MCF 10A (cell line): ENCODE results near the gene HMGN2. TPM values are rescaled to one million over a fixed set of nuclear protein-coding genes. Genes with fewer than 3 reads are reported as not detected.

Experiments
- BruUV-seq: library from RNA; stranded (reverse); fragments of 400-500 nt; replicated peaks from 2 replicates; lab custom pipeline; 2021; lab: Mats Ljungman, UMichigan
- CTCF ChIA-PET: fragments of 300-600 bp; sonication (Branson Sonifier 250); formaldehyde crosslinking; extraction: SDS; loops from one replicate; lab custom pipeline; 2021; ENCODE audit warnings: antibody characterized with exemption, inconsistent platforms; lab: Yijun Ruan, JAX
- POLR2A ChIA-PET: fragments of 300-600, 350-650 bp; sonication (Branson Sonifier 250); formaldehyde crosslinking; extraction: SDS; loops from one replicate; lab custom pipeline; 2020; ENCODE audit warnings: antibody characterized with exemption, inconsistent platforms; lab: Yijun Ruan, JAX
- DNase-seq: peaks from one replicate; pipeline ENCODE4 v3.0.0-alpha.2; 2018; ENCODE audit not compliant: unreplicated experiment
- H3K27ac Mint-ChIP-seq: one replicate; pipeline ENCODE4 v1.8.0; 2022; ENCODE audit warnings: mild to moderate bottlenecking, low read depth, mixed read lengths; ENCODE audit not compliant: unreplicated experiment
- H3K27me3 Mint-ChIP-seq: one replicate; pipeline ENCODE4 v1.8.0; 2022; ENCODE audit warnings: mixed read lengths; ENCODE audit not compliant: insufficient read depth, unreplicated experiment
- H3K36me3 Mint-ChIP-seq: one replicate; pipeline ENCODE4 v1.8.0; 2022; ENCODE audit warnings: mild to moderate bottlenecking, moderate library complexity, mixed read lengths; ENCODE audit not compliant: insufficient read depth, unreplicated experiment
- H3K4me1 Mint-ChIP-seq: one replicate; pipeline ENCODE4 v1.8.0; 2022; ENCODE audit warnings: mixed read lengths; ENCODE audit not compliant: insufficient read depth, unreplicated experiment
- H3K4me3 Mint-ChIP-seq: one replicate; pipeline ENCODE4 v1.8.0; 2022; ENCODE audit warnings: mild to moderate bottlenecking, moderate library complexity, mixed read lengths; ENCODE audit not compliant: unreplicated experiment
- H3K9me3 Mint-ChIP-seq: one replicate; pipeline ENCODE4 v1.8.0; 2022; ENCODE audit warnings: mixed read lengths; ENCODE audit not compliant: unreplicated experiment
- CTCF ChIP-seq: fragments of 200-600 bp; IDR thresholded peaks from one replicate; pipeline ENCODE4 v1.8.0; 2022; ENCODE audit warnings: antibody characterized with exemption, mild to moderate bottlenecking; ENCODE audit not compliant: unreplicated experiment
- intact Hi-C: fragments of 100-400 bp; cut with micrococcal nuclease; formaldehyde crosslinking; loops from 2 replicates; pipeline ENCODE4 v1.14.1; 2022
- total RNA-seq: library from RNA; stranded (reverse); gene quantifications from 2 replicates; pipeline ENCODE4 v1.2.3, GENCODE V29; 2022

HMGN2 gene
- total RNA-seq, 1 experiment from 2014 or later = 364 TPM

- Mint-ChIP-seq H3K4me3 (no peak overlapping the region), H3K4me1 (peaks cover 8% of the 10 kb centered on the region), H3K27ac (no peak overlapping the region), H3K27me3 (no peaks in the 10 kb centered on the region), H3K36me3 (no peaks in the 10 kb centered on the region), H3K9me3 (no peaks in the 10 kb centered on the region)
- ChIA-PET CTCF (interaction anchor here (0.6 to 1.1 kb wide), 4 partner anchors 9 to 20 kb away, joined by 3 read pairs; no protein-coding TSS in a partner anchor), POLR2A (interaction anchor here (1.4 to 2.4 kb wide), 3 partner anchors 10 to 17 kb away, joined by 4 to 10 read pairs (median 8); no protein-coding TSS in a partner anchor)
- DNase-seq = no peak
- intact Hi-C loops = no loop called here
- BruUV-seq = no TSS peak
- no peak for TF ChIP-seq CTCF
Observed at GRCh38 chr1:26517766-26518049, 45.5 kb downstream of the HMGN2 start.

- BruUV-seq = no TSS peak
- intact Hi-C loops = no loop called here
- H3K36me3 Mint-ChIP-seq = no peaks in the 10 kb centered on the region
- TF ChIP-seq CTCF = no peak
- H3K27ac Mint-ChIP-seq = no peak overlapping the region
- CTCF ChIA-PET = interaction anchor here (0.6 to 1.1 kb wide), 2 partner anchors 9 to 14 kb away, joined by 3 read pairs; no protein-coding TSS in a partner anchor
- H3K4me1 Mint-ChIP-seq = peaks cover 8% of the 10 kb centered on the region
- no peaks in the 10 kb centered on the region for H3K27me3 Mint-ChIP-seq
- POLR2A ChIA-PET = interaction anchor here (1.4 to 2.4 kb wide), 3 partner anchors 9 to 18 kb away, joined by 4 to 10 read pairs (median 8); no protein-coding TSS in a partner anchor
- no peak for DNase-seq
- H3K9me3 Mint-ChIP-seq = no peaks in the 10 kb centered on the region
- H3K4me3 Mint-ChIP-seq = no peak overlapping the region
Observed at GRCh38 chr1:26518355-26518754, 46.1 kb downstream of the HMGN2 start.

- Mint-ChIP-seq H3K36me3 (no peaks in the 10 kb centered on the region), H3K27me3 (no peaks in the 10 kb centered on the region), H3K4me3 (no peak overlapping the region), H3K9me3 (no peaks in the 10 kb centered on the region), H3K27ac (no peak overlapping the region), H3K4me1 (peaks cover 20% of the 10 kb centered on the region)
- ChIA-PET CTCF (no interaction called here), POLR2A (interaction anchor here (1.1 kb wide), 1 partner anchor 19 kb away, joined by 4 read pairs; no protein-coding TSS in a partner anchor)
- intact Hi-C loops = no loop called here
- no TSS peak for BruUV-seq
- TF ChIP-seq CTCF = no peak
- no peak for DNase-seq
Observed at GRCh38 chr1:26520339-26520738, 48.1 kb downstream of the HMGN2 start.

GRCh38 chr1:26521669-26522030, 49.4 kb downstream of the HMGN2 start:
- H3K36me3 Mint-ChIP-seq = no peaks in the 10 kb centered on the region
- peaks cover 20% of the 10 kb centered on the region for H3K4me1 Mint-ChIP-seq
- TF ChIP-seq CTCF = no peak
- H3K27me3 Mint-ChIP-seq = no peaks in the 10 kb centered on the region
- no peaks in the 10 kb centered on the region for H3K9me3 Mint-ChIP-seq
- POLR2A ChIA-PET = interaction anchor here (0.7 to 1.4 kb wide), 3 partner anchors 10 to 22 kb away, joined by 3 to 4 read pairs (median 4); no protein-coding TSS in a partner anchor
- no TSS peak for BruUV-seq
- H3K4me3 Mint-ChIP-seq = no peak overlapping the region
- DNase-seq = no peak
- no peak overlapping the region for H3K27ac Mint-ChIP-seq
- intact Hi-C loops = no loop called here
- CTCF ChIA-PET = interaction anchor here (0.6 to 1.3 kb wide), 2 partner anchors 17 to 1036 kb away, joined by 3 read pairs; no protein-coding TSS in a partner anchor
